Fibroblast of pulmonary artery (primary cell): ENCODE results near the gene MOB2.

Experiments used
- DNase-seq: peaks from one replicate; pipeline ENCODE4 v3.0.0-alpha.2; 2010; ENCODE audit warnings: low read depth
- H3K4me3 ChIP-seq: replicated peaks from 2 replicates; pipeline ENCODE4 v1.5.1; 2011; ENCODE audit warnings: low read depth, mild to moderate bottlenecking, control low read depth, low read length, moderate library complexity
- TF ChIP-seq, protein P1 (sequence below): IDR thresholded peaks from 2 replicates; pipeline ENCODE4 v1.5.1; 2011; ENCODE audit warnings: mild to moderate bottlenecking, control low read depth, low read length, inconsistent platforms; ENCODE audit errors: missing control alignments

The MOB2 gene

DNA sequence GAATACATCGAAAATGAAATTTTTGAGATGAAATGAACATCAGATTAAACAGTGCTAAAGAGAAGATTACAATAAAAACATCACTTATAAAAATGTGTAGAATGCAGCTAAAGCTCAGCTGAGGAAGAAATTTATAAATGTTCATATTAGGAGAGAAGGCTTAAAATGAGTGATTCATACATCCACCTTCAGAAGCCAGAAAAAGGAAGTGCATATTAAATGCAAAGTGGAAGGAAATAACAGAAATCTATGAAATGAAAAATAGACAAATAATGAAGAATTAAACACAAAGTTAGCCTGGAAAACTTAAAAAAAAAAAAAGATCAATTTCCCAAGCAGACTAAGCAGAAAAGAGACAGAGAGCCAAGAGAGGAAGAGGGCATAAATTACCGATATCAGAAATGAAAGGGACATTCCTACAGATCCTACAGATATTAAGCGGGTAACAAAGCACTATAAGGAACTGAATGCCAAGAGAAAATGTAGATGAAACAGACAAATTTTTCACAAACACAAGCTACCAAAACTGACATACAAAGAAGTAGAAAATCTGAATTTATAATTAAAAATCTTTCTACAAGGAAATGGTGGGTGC, 7.2 kb upstream of the MOB2 start:
- H3K4me3 ChIP-seq, result no peak overlapping the region
- no peak for DNase-seq
- TF ChIP-seq, protein P1, sequence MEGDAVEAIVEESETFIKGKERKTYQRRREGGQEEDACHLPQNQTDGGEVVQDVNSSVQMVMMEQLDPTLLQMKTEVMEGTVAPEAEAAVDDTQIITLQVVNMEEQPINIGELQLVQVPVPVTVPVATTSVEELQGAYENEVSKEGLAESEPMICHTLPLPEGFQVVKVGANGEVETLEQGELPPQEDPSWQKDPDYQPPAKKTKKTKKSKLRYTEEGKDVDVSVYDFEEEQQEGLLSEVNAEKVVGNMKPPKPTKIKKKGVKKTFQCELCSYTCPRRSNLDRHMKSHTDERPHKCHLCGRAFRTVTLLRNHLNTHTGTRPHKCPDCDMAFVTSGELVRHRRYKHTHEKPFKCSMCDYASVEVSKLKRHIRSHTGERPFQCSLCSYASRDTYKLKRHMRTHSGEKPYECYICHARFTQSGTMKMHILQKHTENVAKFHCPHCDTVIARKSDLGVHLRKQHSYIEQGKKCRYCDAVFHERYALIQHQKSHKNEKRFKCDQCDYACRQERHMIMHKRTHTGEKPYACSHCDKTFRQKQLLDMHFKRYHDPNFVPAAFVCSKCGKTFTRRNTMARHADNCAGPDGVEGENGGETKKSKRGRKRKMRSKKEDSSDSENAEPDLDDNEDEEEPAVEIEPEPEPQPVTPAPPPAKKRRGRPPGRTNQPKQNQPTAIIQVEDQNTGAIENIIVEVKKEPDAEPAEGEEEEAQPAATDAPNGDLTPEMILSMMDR, result no peak

DNA sequence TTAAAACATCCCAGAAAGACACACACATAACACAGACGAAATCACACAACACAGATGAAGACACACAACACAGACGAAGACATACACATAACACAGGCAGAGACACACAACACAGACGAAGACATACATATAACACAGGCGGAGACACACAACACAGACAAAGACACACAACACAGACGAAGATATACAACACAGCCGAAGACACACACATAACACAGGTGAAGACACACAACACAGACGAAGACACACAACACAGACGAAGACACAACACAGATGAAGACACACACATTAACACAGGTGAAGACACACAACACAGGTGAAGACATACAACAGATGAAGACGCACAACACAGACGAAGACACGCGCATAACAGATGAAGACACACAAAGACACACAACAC, 4.8 kb upstream of the MOB2 start:
- no peak overlapping the region for H3K4me3 ChIP-seq
- no peak for DNase-seq
- TF ChIP-seq, protein P1, result no peak

DNA sequence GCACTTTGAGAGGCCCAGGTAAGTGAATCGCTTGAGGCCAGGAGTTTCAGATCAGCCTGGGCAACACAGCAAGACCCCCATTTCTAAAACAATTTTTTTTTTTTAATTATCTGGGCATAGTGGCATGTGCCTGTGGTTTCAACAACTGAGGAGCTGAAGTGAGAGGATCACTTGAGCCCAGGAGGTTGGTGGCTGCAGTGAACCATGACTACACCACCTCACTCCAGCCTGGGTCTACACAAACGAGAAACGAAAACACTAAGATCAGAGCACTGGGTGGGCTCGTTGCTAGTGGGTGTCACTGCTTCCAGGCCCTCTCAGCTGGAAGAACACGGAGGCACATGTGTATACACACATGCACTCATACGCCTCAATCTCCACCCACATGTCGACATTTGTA, 4.1 kb upstream of the MOB2 start:
- no peak for DNase-seq
- TF ChIP-seq, protein P1, result no peak

DNA sequence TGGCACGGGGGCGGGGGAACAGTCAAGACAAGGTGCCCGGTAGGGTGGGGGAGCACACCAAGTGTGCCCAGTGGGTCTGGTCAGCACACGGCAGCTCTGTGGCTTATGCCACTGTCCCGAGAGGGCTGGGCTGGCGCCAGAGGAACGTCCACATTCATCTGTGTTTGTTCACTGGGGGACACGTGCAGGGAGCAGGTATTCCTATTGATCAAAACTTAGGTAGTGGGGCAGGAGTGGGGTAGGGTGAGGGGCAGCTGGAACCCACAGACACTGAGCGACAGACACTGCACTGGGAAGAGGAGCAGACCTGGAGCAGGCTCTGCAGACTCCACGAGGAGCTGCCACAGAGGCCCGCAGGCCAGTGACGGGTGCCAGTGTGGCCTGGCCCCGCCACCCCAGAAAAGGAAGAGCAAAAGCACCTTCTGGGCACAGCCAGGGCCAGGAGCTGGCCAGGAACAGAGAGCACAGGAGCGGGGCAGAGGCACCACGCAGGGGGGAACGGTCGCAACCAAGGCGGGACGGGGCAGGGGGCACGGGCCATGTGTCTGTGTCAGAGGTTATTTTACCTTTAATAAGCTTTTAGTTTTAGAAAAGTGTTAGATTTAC, 2.1 kb upstream of the MOB2 start:
- DNase-seq, result no peak
- TF ChIP-seq, protein P1, result no peak

More for the DNA sequence above, 4.1 kb upstream of the MOB2 start:
- no peak overlapping the region for H3K4me3 ChIP-seq

DNA sequence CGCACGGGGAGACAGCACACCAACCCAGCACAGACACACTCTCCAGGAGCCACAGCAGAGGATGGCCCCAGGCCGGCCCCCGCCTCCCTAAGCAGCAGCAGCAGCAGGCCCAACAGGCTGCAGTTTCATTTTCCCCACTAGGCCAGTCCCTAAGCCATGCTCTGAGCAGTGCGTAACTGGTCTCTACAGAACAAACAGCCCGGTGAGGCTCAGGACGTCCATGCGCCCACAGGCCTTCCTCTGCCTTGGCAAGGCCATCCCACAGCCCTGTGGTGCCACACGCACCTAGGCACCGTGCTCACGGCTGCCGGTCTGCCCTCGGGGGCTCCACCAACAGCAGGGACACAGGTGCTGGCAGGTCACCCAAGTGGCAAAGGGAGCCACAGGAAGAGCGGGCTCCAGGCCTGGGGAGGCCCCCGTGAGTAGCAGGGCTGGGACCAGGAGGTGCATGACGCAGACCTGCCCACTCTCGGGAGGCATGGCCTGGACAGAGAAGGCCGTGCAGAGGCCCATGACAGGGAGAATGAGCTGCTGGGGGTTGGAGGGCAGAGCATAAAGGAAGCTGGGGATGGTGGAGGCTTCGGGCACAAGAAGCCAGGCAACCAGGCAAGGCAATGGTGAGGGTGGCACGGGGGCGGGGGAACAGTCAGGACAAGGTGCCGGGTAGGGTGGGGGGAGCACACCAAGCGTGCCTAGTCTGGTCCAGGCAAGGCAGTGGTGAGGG, 1.4 kb upstream of the MOB2 start:
- no peak overlapping the region for H3K4me3 ChIP-seq
- no peak for DNase-seq
- TF ChIP-seq, protein P1, result no peak

More for the DNA sequence above, 2.1 kb upstream of the MOB2 start:
- H3K4me3 ChIP-seq, result no peak overlapping the region

DNA sequence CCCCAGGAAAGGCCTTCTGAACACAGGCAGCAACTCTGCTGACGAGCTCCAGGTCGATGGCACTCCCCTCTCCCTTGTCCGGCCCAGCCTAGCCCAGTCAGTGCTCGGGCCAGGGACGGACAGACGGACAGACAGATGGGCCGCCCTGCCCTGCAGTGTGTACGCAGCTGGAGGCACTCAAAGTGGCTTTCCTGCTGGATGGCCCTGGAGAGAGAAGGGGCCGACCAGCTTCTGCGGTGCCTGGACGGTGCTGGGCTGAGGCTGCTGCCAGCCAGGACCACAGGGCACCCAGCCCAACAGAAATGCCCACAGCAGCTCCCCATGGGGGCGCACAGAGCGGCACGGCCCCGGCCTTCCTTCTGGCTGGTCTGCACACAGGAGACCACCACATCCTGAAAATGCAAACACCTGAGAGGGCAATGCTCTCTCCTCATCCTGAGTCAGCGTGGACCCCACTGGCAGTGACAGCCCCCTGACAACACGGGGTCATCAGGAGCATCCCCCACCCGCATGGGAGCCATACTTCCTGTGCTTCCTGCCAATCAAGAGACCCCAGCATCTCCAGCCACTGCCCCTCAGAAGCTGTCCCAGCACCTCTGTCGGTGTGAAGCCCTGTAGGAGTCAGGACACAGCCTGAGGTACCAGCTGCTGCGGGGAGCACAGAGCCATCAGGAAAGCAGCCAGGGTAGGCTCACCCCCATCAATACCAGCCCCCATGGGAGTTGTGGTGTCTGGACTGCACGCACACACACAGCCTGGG, 692 bp upstream of the MOB2 start:
- TF ChIP-seq, protein P1, result no peak
- H3K4me3 ChIP-seq, result no peak overlapping the region
- DNase-seq, result no peak
